ENCODE data around the gene HTR7. TPM values are rescaled to one million over a fixed set of nuclear protein-coding genes. Genes with fewer than 3 reads are reported as not detected.

Gene HTR7
- total and polyA plus RNA-seq, 2 of the 8 experiments (the other 6 are each of a cell fraction or from before 2014, with no cell fraction given) = 22.9 to 24.6 TPM

- peaks cover 0 to 6% (median 0%) of the 10 kb centered on the region in 4 experiments; a peak in 3 of 7 replicates for H3K4me1 ChIP-seq (replicated peaks in 1 of 4; ENCODE audit: control insufficient read depth in 3 of 4, insufficient read depth in 4 of 4, low read length in 3 of 4)
- POLR2A ChIA-PET (ENCODE audit: partially characterized antibody) = no interaction called here
- peaks cover 0 to 2% (median 0%) of the 10 kb centered on the region in 4 experiments; a peak in 1 of 7 replicates for H3K27me3 ChIP-seq (replicated peaks in 1 of 4; ENCODE audit: control insufficient read depth in 3 of 4, extremely low read depth in 1 of 4, insufficient read depth in 3 of 4, low read length in 3 of 4)
- H3K18ac ChIP-seq (ENCODE audit: extremely low read depth, low read length) = no peak overlapping the region
- H2BK20ac ChIP-seq (ENCODE audit: low read length) = no peak overlapping the region
- no peak overlapping the region for H2BK120ac ChIP-seq (replicated peaks; ENCODE audit: low read depth, low read length)
- H2AK5ac ChIP-seq (ENCODE audit: low read depth, low read length) = no peak overlapping the region
- no peak overlapping the region for H3K27ac ChIP-seq (ENCODE audit: low read depth, low read length)
- H3K9me3 ChIP-seq (ENCODE audit: insufficient read depth in 2 of 2, low read depth in 1 of 2, low read length in 1 of 2) = no peaks in the 10 kb centered on the region
- peaks cover 0 to 4% (median 0%) of the 10 kb centered on the region in 4 experiments; a peak in 1 of 8 replicates for H3K36me3 ChIP-seq (ENCODE audit: control insufficient read depth in 2 of 4, insufficient read depth in 4 of 4, low read length in 3 of 4)
- no peak for TF ChIP-seq KDM1A (IDR thresholded peaks at IDR 0.05; ENCODE audit: borderline replicate concordance, low read length)
- no peak for TF ChIP-seq HDAC6 (IDR thresholded peaks at IDR 0.05; ENCODE audit: low read depth, low read length)
- no peak for TF ChIP-seq SAP30 (IDR thresholded peaks at IDR 0.05; ENCODE audit: insufficient read depth, insufficient replicate concordance, low read length)
- no peak for TF ChIP-seq RNF2 (IDR thresholded peaks at IDR 0.05; ENCODE audit: borderline replicate concordance, low read depth, low read length, missing control alignments, poor library complexity, severe bottlenecking)
- TF ChIP-seq SP1 (IDR thresholded peaks at IDR 0.05; ENCODE audit: low read depth, low read length) = no peak
- TF ChIP-seq SRF (IDR thresholded peaks at IDR 0.05; ENCODE audit: low read depth, low read length) = no peak
- no peak overlapping the region for H3K9ac ChIP-seq (replicated peaks in 1 of 4; ENCODE audit: extremely low read depth in 1 of 4, low read depth in 3 of 4, low read length in 3 of 4)
- CTCF ChIA-PET (ENCODE audit: partially characterized antibody) = interaction anchor here (1.4 to 2.5 kb wide), 6 partner anchors 9 to 173 kb away, joined by 3 to 7 read pairs (median 5); no protein-coding TSS in a partner anchor
- no peaks in the 10 kb centered on the region for H4K20me1 ChIP-seq (replicated peaks in 1 of 2; ENCODE audit: control insufficient read depth in 1 of 2, insufficient read depth in 2 of 2, low read length in 2 of 2)
- H3K79me2 ChIP-seq (ENCODE audit: control insufficient read depth in 1 of 2, insufficient read depth in 2 of 2, low read length in 2 of 2) = no peaks in the 10 kb centered on the region; a peak in 1 of 4 replicates
- no peak overlapping the region for H3K14ac ChIP-seq (ENCODE audit: insufficient read length)
- no peak overlapping the region for H3K23ac ChIP-seq (ENCODE audit: insufficient read length)
- no peak overlapping the region for H2AFZ ChIP-seq (ENCODE audit: low read length)
- no peak overlapping the region for H2BK15ac ChIP-seq (ENCODE audit: low read length)
- no peak overlapping the region for H3K4me2 ChIP-seq (ENCODE audit: insufficient read depth in 1 of 2, low read depth in 2 of 2, low read length in 2 of 2)
- H3K79me1 ChIP-seq (ENCODE audit: low read depth, low read length) = no peaks in the 10 kb centered on the region
- no peak overlapping the region for H3K4ac ChIP-seq (replicated peaks; ENCODE audit: insufficient read length, low read depth, low read length)
- no peak overlapping the region for H2BK12ac ChIP-seq (ENCODE audit: low read depth, low read length)
- FAIRE-seq = no peak
- no peaks in the 10 kb centered on the region for H3K23me2 ChIP-seq (ENCODE audit: low read depth, low read length)
- no peak overlapping the region for H3K4me3 ChIP-seq (ENCODE audit: extremely low read depth in 1 of 4, insufficient read depth in 2 of 4, low read depth in 3 of 4, low read length in 4 of 4)
- 73% methylated on average over 2 of the region's 2 CpGs; no CpG with 5 or more reads in 1 of the 2 experiments for WGBS, 2 experiments (ENCODE audit: extremely low coverage in 1 of 2, insufficient coverage in 1 of 2, insufficient read length in 1 of 2, insufficient replicate concordance in 2 of 2, low coverage in 1 of 2, low lambda C conversion rate in 2 of 2, missing lambda C conversion rate in 1 of 2)
- no peak overlapping the region for H4K8ac ChIP-seq (ENCODE audit: extremely low read depth, insufficient read depth, low read length)
- H4K5ac ChIP-seq (ENCODE audit: insufficient read length, low read depth, low read length) = no peak overlapping the region
- no peak overlapping the region for H4K91ac ChIP-seq (replicated peaks; ENCODE audit: insufficient read length, low read length)
- H2BK5ac ChIP-seq (ENCODE audit: low read depth, low read length) = no peak overlapping the region
- H3K56ac ChIP-seq (replicated peaks; ENCODE audit: insufficient read length, low read depth, low read length) = no peak overlapping the region
- no peak for DNase-seq (ENCODE audit: low read depth in 1 of 2, low spot score in 2 of 2)
Observed at GRCh38 chr10:90738885-90739284, 119.0 kb downstream of the HTR7 start.
